ENCODE results near the gene BAZ1A. TPM values are rescaled to one million over a fixed set of nuclear protein-coding genes. Genes with fewer than 3 reads are reported as not detected.
A peak's percentile ranks its signal among the peaks of the same experiment; 100 is the strongest.

Gene BAZ1A
- total RNA-seq, result 10 to 100 TPM; 47.4 to 49.4 TPM

- intact Hi-C loops (cut with micrococcal nuclease), result no loop called here
- POLR2A ChIA-PET, result interaction anchor here (0.5 to 5.6 kb wide), 15 partner anchors 17 to 528 kb away, joined by 3 to 73 read pairs (median 4); partner anchors contain the start of genes FAM177A1, NFKBIA and SRP54
- DNase-seq (peak; percentile 40), ATAC-seq (no peak)
- peak within 1 kb of the TSS; percentile 100 for H3K27ac Mint-ChIP-seq
- TF ChIP-seq CTCF (IDR thresholded peaks at IDR 0.05), result no peak
- H3K27me3 Mint-ChIP-seq, result no peaks in the 10 kb centered on the region
- H3K36me3 Mint-ChIP-seq (ENCODE audit: low read depth), result peaks cover 37% of the 10 kb centered on the region
- CTCF ChIA-PET, result interaction anchor here (1.3 kb wide), 1 partner anchor 106 kb away, joined by 9 read pairs; no protein-coding TSS in a partner anchor
- no peaks in the 10 kb centered on the region for H3K9me3 Mint-ChIP-seq
- H3K4me3 Mint-ChIP-seq, result peak within 1 kb of the TSS; percentile 100
- peaks cover 29% of the 10 kb centered on the region for H3K4me1 Mint-ChIP-seq (ENCODE audit: low read depth)
Measured at GRCh38 chr14:34875031-34875922, at the start of gene BAZ1A. BAZ1A (minus strand) TSS chr14:34875360; CDS start chr14:34874604, 756 bp downstream.

- CTCF ChIA-PET, result no interaction called here
- POLR2A ChIA-PET, result interaction anchor here (0.6 kb wide), 1 partner anchor 143 kb away, joined by 4 read pairs; no protein-coding TSS in a partner anchor
- no peak overlapping the region for H3K27ac Mint-ChIP-seq
Measured at GRCh38 chr14:34920339-34920738, 45.2 kb upstream of the BAZ1A start.

GRCh38 chr14:34913619-34914018 lies 38.5 kb upstream of the BAZ1A start:
- intact Hi-C loops (cut with micrococcal nuclease), result no loop called here
- H3K4me1 Mint-ChIP-seq (ENCODE audit: low read depth), result peaks cover 3% of the 10 kb centered on the region
- DNase-seq, result no peak
- no peaks in the 10 kb centered on the region for H3K36me3 Mint-ChIP-seq (ENCODE audit: low read depth)
- H3K9me3 Mint-ChIP-seq, result no peaks in the 10 kb centered on the region
- H3K27ac Mint-ChIP-seq, result no peak overlapping the region
- no peaks in the 10 kb centered on the region for H3K27me3 Mint-ChIP-seq
- ATAC-seq, result no peak
- H3K4me3 Mint-ChIP-seq, result no peak overlapping the region
- no peak for TF ChIP-seq CTCF (IDR thresholded peaks at IDR 0.05)
- ChIA-PET POLR2A (no interaction called here), CTCF (no interaction called here)

More at GRCh38 chr14:34920339-34920738, 45.2 kb upstream of the BAZ1A start:
- no peak overlapping the region for H3K4me3 Mint-ChIP-seq
- no peak for TF ChIP-seq CTCF (IDR thresholded peaks at IDR 0.05)
- peaks cover 2% of the 10 kb centered on the region for H3K36me3 Mint-ChIP-seq (ENCODE audit: low read depth)
- DNase-seq (no peak), ATAC-seq (no peak)
- H3K9me3 Mint-ChIP-seq, result no peaks in the 10 kb centered on the region
- no peaks in the 10 kb centered on the region for H3K4me1 Mint-ChIP-seq (ENCODE audit: low read depth)
- no peaks in the 10 kb centered on the region for H3K27me3 Mint-ChIP-seq
- intact Hi-C loops (cut with micrococcal nuclease), result no loop called here

GRCh38 chr14:34912966-34913365 lies 37.8 kb upstream of the BAZ1A start:
- peaks cover 3% of the 10 kb centered on the region for H3K4me1 Mint-ChIP-seq (ENCODE audit: low read depth)
- TF ChIP-seq CTCF (IDR thresholded peaks at IDR 0.05), result no peak
- DNase-seq, result no peak
- H3K36me3 Mint-ChIP-seq (ENCODE audit: low read depth), result no peaks in the 10 kb centered on the region
- H3K27ac Mint-ChIP-seq, result no peak overlapping the region
- ChIA-PET CTCF (no interaction called here), POLR2A (no interaction called here)
- ATAC-seq, result no peak
- no peaks in the 10 kb centered on the region for H3K9me3 Mint-ChIP-seq
- H3K27me3 Mint-ChIP-seq, result no peaks in the 10 kb centered on the region
- H3K4me3 Mint-ChIP-seq, result no peak overlapping the region
- intact Hi-C loops (cut with micrococcal nuclease), result no loop called here

- intact Hi-C loops (cut with micrococcal nuclease), result no loop called here
- no peak for ATAC-seq
- ChIA-PET POLR2A (no interaction called here), CTCF (no interaction called here)
- Mint-ChIP-seq H3K36me3 (ENCODE audit: low read depth) (no peaks in the 10 kb centered on the region), H3K9me3 (no peaks in the 10 kb centered on the region), H3K4me1 (ENCODE audit: low read depth) (peaks cover 3% of the 10 kb centered on the region), H3K27me3 (no peaks in the 10 kb centered on the region), H3K4me3 (no peak overlapping the region), H3K27ac (no peak overlapping the region)
- TF ChIP-seq CTCF (IDR thresholded peaks at IDR 0.05), result no peak
- no peak for DNase-seq
Measured at GRCh38 chr14:34912182-34912581, 37.0 kb upstream of the BAZ1A start.

Measured in activated CD8-positive, alpha-beta T cell treated with anti-CD3 and anti-CD28 coated beads for 36 hours (primary cell).